ENCODE results near the gene IGFL1. TPM values are rescaled to one million over a fixed set of nuclear protein-coding genes. Genes with fewer than 3 reads are reported as not detected.
"Not testable (repeated sequence)": the region's sequence is repeated elsewhere in the genome, so short reads cannot be mapped to it uniquely, and the experiment has no call there.

The IGFL1 gene
- total RNA-seq, 4 donors from 2014 or later, result 2.9 to 46.0 (median 22.0) TPM

- 53 to 63% methylated on average over 7 to 8 of the region's 8 CpGs for WGBS, 2 donors
- H3K27me3 ChIP-seq, result peaks cover 0 to 37% (median 0%) of the 10 kb centered on the region in 4 donors
- TF ChIP-seq POLR2A (IDR thresholded peaks at IDR 0.05), result no peak
- TF ChIP-seq, protein P1, sequence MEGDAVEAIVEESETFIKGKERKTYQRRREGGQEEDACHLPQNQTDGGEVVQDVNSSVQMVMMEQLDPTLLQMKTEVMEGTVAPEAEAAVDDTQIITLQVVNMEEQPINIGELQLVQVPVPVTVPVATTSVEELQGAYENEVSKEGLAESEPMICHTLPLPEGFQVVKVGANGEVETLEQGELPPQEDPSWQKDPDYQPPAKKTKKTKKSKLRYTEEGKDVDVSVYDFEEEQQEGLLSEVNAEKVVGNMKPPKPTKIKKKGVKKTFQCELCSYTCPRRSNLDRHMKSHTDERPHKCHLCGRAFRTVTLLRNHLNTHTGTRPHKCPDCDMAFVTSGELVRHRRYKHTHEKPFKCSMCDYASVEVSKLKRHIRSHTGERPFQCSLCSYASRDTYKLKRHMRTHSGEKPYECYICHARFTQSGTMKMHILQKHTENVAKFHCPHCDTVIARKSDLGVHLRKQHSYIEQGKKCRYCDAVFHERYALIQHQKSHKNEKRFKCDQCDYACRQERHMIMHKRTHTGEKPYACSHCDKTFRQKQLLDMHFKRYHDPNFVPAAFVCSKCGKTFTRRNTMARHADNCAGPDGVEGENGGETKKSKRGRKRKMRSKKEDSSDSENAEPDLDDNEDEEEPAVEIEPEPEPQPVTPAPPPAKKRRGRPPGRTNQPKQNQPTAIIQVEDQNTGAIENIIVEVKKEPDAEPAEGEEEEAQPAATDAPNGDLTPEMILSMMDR (IDR thresholded peaks at IDR 0.05), result no peak
- H3K27ac ChIP-seq, result no peak overlapping the region
- H3K4me3 ChIP-seq, result no peak overlapping the region
- H3K4me1 ChIP-seq, result peaks cover 0 to 31% (median 0%) of the 10 kb centered on the region in 3 donors
- no peaks in the 10 kb centered on the region for H3K9me3 ChIP-seq
- H3K36me3 ChIP-seq, result no peaks in the 10 kb centered on the region
- intact Hi-C loops (cut with DNase I), result no loop called here
- no peak for DNase-seq
These were observed 27.3 kb downstream of the IGFL1 start for GRCh38 chr19:46256855-46257254.

DNA sequence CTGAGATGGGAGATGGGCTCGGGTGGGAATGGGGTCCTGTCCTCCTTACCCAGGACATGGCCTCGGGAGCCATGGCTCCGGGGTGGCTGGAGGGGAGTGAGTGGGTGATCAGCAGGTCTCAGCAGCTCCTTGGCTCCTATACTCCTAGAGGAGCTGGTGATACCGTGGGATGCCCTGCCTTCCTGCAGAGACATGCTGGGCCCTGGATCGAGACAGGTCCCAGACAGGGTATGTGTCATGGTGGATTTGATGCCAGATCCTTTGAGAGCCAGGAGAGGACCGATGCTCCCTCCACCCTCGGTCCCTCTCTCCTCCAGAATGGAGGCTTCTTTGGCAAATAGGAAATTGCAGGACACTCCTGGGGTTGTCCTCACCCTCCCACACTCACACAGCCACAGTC lies 32.0 kb downstream of the IGFL1 start:
- not testable (repeated sequence) for H3K36me3 ChIP-seq, H3K9me3 ChIP-seq, DNase-seq, H3K27ac ChIP-seq, H3K4me3 ChIP-seq
- H3K27me3 ChIP-seq, result peaks cover 0 to 61% (median 0%) of the 10 kb centered on the region in 4 donors
- peaks cover 0 to 12% (median 0%) of the 10 kb centered on the region in 3 donors for H3K4me1 ChIP-seq
- 49% methylated on average over 5 of the region's 7 CpGs; no CpG with 5 or more reads in 1 of the 2 donors for WGBS, 2 donors
- intact Hi-C loops (cut with DNase I), result loop anchor here (10.0 kb wide), 2 partner anchors 77 to 237 kb away; partner anchors contain the start of gene PGLYRP1

DNA sequence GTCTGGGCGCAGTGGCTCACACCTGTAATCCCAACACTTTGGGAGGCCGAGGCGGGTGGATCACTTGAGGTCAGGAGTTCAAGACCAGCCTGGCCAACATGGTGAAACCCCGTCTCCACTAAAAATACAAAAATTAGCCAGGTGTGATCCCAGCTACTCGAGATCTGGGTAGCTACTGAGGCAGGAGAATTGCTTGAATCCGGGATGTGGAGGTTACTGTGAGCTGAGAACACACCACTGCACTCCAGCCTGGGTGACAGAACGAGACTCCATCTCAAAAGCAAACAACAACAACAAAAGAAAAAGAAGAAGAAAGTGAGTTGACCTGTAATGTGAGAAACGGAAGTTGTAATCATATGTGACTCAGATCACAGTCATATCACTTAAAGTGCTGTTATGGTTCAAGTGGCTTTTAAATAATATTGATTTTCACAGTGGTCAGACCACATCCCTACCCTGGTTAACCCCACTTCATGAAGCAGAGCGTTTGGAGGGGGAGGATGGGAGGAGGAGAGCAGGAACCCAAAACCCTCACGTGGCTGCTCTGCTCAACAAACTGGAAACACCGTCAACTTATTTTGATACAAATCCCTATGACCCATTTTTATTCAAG lies 33.2 kb downstream of the IGFL1 start:
- intact Hi-C loops (cut with DNase I), result loop anchor here (10.0 kb wide), 2 partner anchors 78 to 238 kb away; partner anchors contain the start of gene PGLYRP1
- DNase-seq, H3K9me3 ChIP-seq, H3K36me3 ChIP-seq, H3K4me3 ChIP-seq: not testable (repeated sequence)
- Histone ChIP-seq H3K27ac (peak overlapping the region in 1 of 4 donors; percentile 34), H3K4me1 (peaks cover 0 to 12% (median 0%) of the 10 kb centered on the region in 3 donors), H3K27me3 (peaks cover 0 to 56% (median 0%) of the 10 kb centered on the region in 4 donors)
- 24 to 45% methylated on average over 11 of the region's 11 CpGs for WGBS, 2 donors

- H3K27ac ChIP-seq, H3K4me3 ChIP-seq, H3K9me3 ChIP-seq, DNase-seq, H3K36me3 ChIP-seq: not testable (repeated sequence)
- Histone ChIP-seq H3K4me1 (peaks cover 0 to 12% (median 0%) of the 10 kb centered on the region in 3 donors), H3K27me3 (peaks cover 0 to 58% (median 0%) of the 10 kb centered on the region in 4 donors)
- WGBS, 2 donors, result 60 to 67% methylated on average over 5 of the region's 5 CpGs
- intact Hi-C loops (cut with DNase I), result loop anchor here (5.0 to 10.0 kb wide), 3 partner anchors 80 to 240 kb away; partner anchors contain the start of gene PGLYRP1
These were observed 35.3 kb downstream of the IGFL1 start for GRCh38 chr19:46264801-46265200.

- intact Hi-C loops (cut with DNase I), result loop anchor here (5.0 to 10.0 kb wide), 3 partner anchors 81 to 241 kb away; partner anchors contain the start of gene PGLYRP1
- WGBS, 2 donors, result 12 to 15% methylated on average over 10 of the region's 10 CpGs
- no peak for TF ChIP-seq POLR2A (IDR thresholded peaks at IDR 0.05)
- TF ChIP-seq, protein P1 (IDR thresholded peaks at IDR 0.05), result peak; percentile 64 to 96 (median 92)
- Histone ChIP-seq H3K27ac (no peak overlapping the region), H3K4me3 (no peak overlapping the region), H3K36me3 (no peaks in the 10 kb centered on the region), H3K4me1 (peaks cover 0 to 12% (median 0%) of the 10 kb centered on the region in 3 donors), H3K9me3 (no peaks in the 10 kb centered on the region), H3K27me3 (peaks cover 0 to 58% (median 0%) of the 10 kb centered on the region in 4 donors)
- DNase-seq, result no peak
These were observed 35.8 kb downstream of the IGFL1 start for GRCh38 chr19:46265217-46265828.

DNA sequence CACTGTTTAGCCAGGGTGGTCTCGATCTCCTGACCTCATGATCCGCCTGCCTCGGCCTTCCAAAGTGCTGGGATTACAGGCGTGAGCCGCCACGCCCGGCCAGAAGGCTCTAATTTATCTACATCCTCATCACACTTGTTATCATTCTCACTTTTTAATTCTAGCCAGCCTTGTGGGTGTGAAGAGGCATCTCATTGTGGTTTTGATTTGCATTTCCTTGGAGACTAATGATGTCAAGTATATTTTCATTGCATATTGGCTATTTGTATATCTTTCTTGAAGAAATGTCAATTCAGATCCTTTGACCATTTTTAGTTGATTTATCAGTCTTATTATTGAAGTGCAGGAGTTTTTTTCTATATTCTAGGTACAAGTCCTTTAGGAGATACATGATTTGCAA lies 39.6 kb downstream of the IGFL1 start:
- DNase-seq, result no peak
- H3K4me3 ChIP-seq, result no peak overlapping the region
- no peaks in the 10 kb centered on the region for H3K9me3 ChIP-seq
- no peak overlapping the region for H3K27ac ChIP-seq
- TF ChIP-seq, protein P1 (IDR thresholded peaks at IDR 0.05), result no peak
- no peak for TF ChIP-seq POLR2A (IDR thresholded peaks at IDR 0.05)
- 66 to 71% methylated on average over 7 of the region's 7 CpGs for WGBS, 2 donors
- intact Hi-C loops (cut with DNase I), result loop anchor here (5.0 to 10.0 kb wide), 3 partner anchors 84 to 244 kb away; partner anchors contain the start of gene PGLYRP1
- peaks cover 0 to 57% (median 2%) of the 10 kb centered on the region in 4 donors for H3K27me3 ChIP-seq
- H3K4me1 ChIP-seq, result no peaks in the 10 kb centered on the region
- no peaks in the 10 kb centered on the region for H3K36me3 ChIP-seq

Data from esophagus squamous epithelium (tissue), 5 donors.